Psoas muscle (tissue), 8 donors: ENCODE measurements around the gene EGFLAM. TPM values are rescaled to one million over a fixed set of nuclear protein-coding genes. Genes with fewer than 3 reads are reported as not detected.
"Not testable (repeated sequence)": the region's sequence is repeated elsewhere in the genome, so short reads cannot be mapped to it uniquely, and the experiment has no call there.

Source experiments
- ATAC-seq, 4 donors: fragments of 200-7000 bp; cut with Tn5 transposase; one replicate each; pipeline ENCODE4 v1.9.1; 2020; ENCODE audit warnings: moderate library complexity in 3 of 4, mild to moderate bottlenecking in 2 of 4
- DNase-seq, 2 donors: peaks; one replicate each; pipeline ENCODE4 v3.0.0-alpha.2; 2020
- H3K27ac ChIP-seq: fragments of 200-600 bp; one replicate; pipeline ENCODE4 v1.8.0; 2022
- H3K27me3 ChIP-seq, 3 donors: fragments of 200-600 bp in 1 of 3; one replicate each; pipeline versions ENCODE4 v1.6.1 to v1.8.0; 2013 to 2022; ENCODE audit warnings: low read length in 2 of 3, mild to moderate bottlenecking in 2 of 3, moderate library complexity in 1 of 3; ENCODE audit not compliant: insufficient read depth in 3 of 3
- H3K36me3 ChIP-seq, 2 donors: fragments of 200-600 bp in 1 of 2; one replicate each; pipeline versions ENCODE4 v1.6.1 to v1.8.0; 2013 to 2022; ENCODE audit warnings: low read depth in 1 of 2, mild to moderate bottlenecking in 1 of 2, moderate library complexity in 1 of 2; ENCODE audit not compliant: insufficient read depth in 1 of 2
- H3K4me1 ChIP-seq: fragments of 200-600 bp; one replicate; pipeline ENCODE4 v1.8.0; 2022
- H3K4me3 ChIP-seq: fragments of 200-600 bp; one replicate; pipeline ENCODE4 v1.8.0; 2022; ENCODE audit warnings: mild to moderate bottlenecking
- H3K9me3 ChIP-seq: fragments of 200-600 bp; one replicate; pipeline ENCODE4 v1.8.0; 2022
- WGBS, 3 donors: extraction: QIAGEN DNeasy Blood & Tissue Kit; methylation state at CpG; one replicate each; pipeline versions ENCODE4 v1.1.6 to v1.1.7; 2013; 5-methylcytosine and 5-hydroxymethylcytosine counted together
- intact Hi-C, 2 donors: fragments of 100-400 bp; cut with DNase I; formaldehyde crosslinking; loops; one replicate each; pipeline versions ENCODE4 v1.11.0 to v1.14.2; 2022
- polyA plus RNA-seq, 3 donors: library from polyadenylated mRNA; stranded (reverse); fragments of 200-250 nt; gene quantifications; one replicate each; pipeline ENCODE4 v1.2.3, GENCODE V29; 2013
- total RNA-seq, 4 donors: library from RNA; stranded (reverse); fragmentation: NEBNext Ultra II Directional in 2 of 4; extraction: Animal tissue kit (Norgen Biotek cat#: 25700) in 2 of 4; gene quantifications; one replicate each; pipeline versions ENCODE4 v1.2.1 to v1.2.4, GENCODE V29; 2021 to 2023
- TF ChIP-seq, protein P1 (sequence below): fragments of 200-600 bp; IDR thresholded peaks from one replicate; pipeline ENCODE4 v1.8.0; 2022; ENCODE audit warnings: antibody characterized with exemption
- donor health status: healthy with polysubstance abuse.
- donor health status: DM: no; HTN: no; CAD: no; lungs with moderate emphysema.
- donor health status: Bipolar disorder and iron deficiency.
- donor health status: healthy.
- donor health status: DM: yes; HTN: yes; CAD: no.
- donor health status: DM: no; HTN: no; CAD: no.
- donor health status: DM: no; HTN: no; CAD: no.
- donor health status: DM: yes; HTN: yes; CAD: no.

The EGFLAM gene
- total and polyA plus RNA-seq, 7 donors, result 16.0 to 53.8 (median 35.3) TPM

DNA sequence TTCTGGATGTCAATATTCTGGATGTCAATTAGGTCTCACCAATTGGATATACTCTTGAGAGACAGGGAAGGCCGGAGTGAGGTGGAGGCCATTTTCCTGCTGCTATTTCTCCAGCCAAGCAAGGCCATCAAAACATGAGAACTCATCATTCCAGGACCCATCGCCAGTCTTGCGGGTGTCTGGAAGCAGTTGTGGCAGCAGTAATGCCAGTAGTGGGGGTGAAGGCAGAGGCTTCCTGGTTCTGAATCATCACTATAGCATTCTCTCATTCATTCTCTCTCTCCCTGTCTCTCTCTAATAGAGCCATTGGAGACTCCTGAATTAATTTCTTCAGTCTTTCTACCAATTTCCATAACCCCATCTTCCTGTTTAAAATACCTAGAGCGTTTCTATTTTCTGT, 71.8 kb downstream of the EGFLAM start:
- intact Hi-C loops, result no loop called here
- Histone ChIP-seq H3K4me3 (no peak overlapping the region), H3K4me1 (no peaks in the 10 kb centered on the region), H3K27me3 (no peaks in the 10 kb centered on the region), H3K9me3 (no peaks in the 10 kb centered on the region), H3K36me3 (no peaks in the 10 kb centered on the region), H3K27ac (no peak overlapping the region)
- ATAC-seq, result no peak
- no peak for DNase-seq
- TF ChIP-seq, protein P1, sequence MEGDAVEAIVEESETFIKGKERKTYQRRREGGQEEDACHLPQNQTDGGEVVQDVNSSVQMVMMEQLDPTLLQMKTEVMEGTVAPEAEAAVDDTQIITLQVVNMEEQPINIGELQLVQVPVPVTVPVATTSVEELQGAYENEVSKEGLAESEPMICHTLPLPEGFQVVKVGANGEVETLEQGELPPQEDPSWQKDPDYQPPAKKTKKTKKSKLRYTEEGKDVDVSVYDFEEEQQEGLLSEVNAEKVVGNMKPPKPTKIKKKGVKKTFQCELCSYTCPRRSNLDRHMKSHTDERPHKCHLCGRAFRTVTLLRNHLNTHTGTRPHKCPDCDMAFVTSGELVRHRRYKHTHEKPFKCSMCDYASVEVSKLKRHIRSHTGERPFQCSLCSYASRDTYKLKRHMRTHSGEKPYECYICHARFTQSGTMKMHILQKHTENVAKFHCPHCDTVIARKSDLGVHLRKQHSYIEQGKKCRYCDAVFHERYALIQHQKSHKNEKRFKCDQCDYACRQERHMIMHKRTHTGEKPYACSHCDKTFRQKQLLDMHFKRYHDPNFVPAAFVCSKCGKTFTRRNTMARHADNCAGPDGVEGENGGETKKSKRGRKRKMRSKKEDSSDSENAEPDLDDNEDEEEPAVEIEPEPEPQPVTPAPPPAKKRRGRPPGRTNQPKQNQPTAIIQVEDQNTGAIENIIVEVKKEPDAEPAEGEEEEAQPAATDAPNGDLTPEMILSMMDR, result no peak
- 83 to 92% (median 89%) methylated on average over 4 of the region's 4 CpGs for WGBS, 3 donors

DNA sequence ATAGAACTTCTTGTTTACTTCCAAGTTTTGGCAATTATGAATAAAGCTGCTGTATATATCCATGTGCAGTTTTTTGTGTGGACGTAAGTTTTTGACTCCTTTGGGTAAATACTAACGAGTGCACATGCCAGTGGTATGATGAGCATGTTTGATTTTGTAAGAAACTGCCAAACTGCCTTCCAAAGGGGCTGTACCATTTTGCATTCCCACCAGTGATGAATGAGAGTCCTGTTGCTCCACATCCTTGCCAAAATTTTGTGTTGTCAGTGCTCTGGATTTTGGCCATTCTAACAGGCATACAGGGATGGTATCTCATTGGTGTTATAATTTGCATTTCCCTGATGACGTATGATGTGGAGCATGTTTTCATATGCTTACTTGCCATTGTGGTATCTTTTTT, 73.5 kb downstream of the EGFLAM start:
- 48 to 61% (median 51%) methylated on average over 3 of the region's 3 CpGs for WGBS, 3 donors
- TF ChIP-seq, protein P1, result no peak
- ATAC-seq (no peak), DNase-seq (no peak)
- Histone ChIP-seq H3K4me3 (no peak overlapping the region), H3K4me1 (no peaks in the 10 kb centered on the region), H3K27me3 (no peaks in the 10 kb centered on the region), H3K27ac (no peak overlapping the region), H3K36me3 (no peaks in the 10 kb centered on the region), H3K9me3 (no peaks in the 10 kb centered on the region)
- intact Hi-C loops, result no loop called here

DNA sequence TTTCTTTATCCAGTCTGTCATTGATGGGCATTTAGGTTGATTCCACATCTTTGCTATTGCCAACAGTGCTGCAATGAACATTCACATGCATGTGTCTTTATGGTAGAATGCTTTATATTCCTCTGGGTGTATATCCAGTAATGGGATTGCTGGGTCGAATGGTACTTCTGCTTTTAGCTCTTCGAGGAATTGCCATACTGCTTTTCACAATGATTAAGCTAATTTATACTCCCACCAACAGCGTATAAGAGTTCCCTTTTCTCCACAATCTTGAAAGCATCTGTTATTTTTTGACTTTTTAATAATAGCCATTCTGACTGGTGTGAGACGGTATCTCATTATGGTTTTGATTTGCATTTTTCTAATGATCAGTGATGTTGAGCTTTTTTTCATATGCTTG, 74.8 kb downstream of the EGFLAM start:
- ATAC-seq, intact Hi-C loops, H3K4me3 ChIP-seq, H3K4me1 ChIP-seq, H3K27ac ChIP-seq, H3K36me3 ChIP-seq, DNase-seq, H3K9me3 ChIP-seq, H3K27me3 ChIP-seq: not testable (repeated sequence)
- 71 to 83% (median 81%) methylated on average over 4 of the region's 4 CpGs for WGBS, 3 donors

DNA sequence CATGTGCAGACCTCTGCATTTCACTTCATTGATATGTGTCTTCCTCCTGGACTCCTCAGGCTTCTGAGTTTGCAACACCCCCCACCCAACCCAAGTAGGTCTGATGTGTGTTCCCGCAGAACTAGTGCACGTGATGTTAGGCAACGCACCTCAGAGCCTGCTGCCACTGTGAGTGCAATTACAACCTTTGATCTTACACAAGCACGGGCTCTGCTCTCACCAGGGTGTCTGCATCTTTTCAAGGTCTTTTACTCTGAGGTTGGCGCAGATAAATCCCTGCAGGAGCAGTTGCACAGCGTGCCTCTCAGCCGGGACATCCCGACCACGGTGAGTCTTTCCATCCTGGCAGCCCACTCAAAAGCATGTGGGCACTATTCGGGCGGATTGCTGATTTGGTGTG, 80.1 kb downstream of the EGFLAM start:
- no peaks in the 10 kb centered on the region for H3K9me3 ChIP-seq
- H3K4me1 ChIP-seq, result no peaks in the 10 kb centered on the region
- no peak for ATAC-seq
- H3K27ac ChIP-seq, result no peak overlapping the region
- intact Hi-C loops, result no loop called here
- H3K27me3 ChIP-seq, result no peaks in the 10 kb centered on the region
- WGBS, 3 donors, result 53 to 61% (median 58%) methylated on average over 11 of the region's 11 CpGs
- DNase-seq, result no peak
- TF ChIP-seq, protein P1, result no peak
- H3K4me3 ChIP-seq, result no peak overlapping the region
- no peaks in the 10 kb centered on the region for H3K36me3 ChIP-seq

DNA sequence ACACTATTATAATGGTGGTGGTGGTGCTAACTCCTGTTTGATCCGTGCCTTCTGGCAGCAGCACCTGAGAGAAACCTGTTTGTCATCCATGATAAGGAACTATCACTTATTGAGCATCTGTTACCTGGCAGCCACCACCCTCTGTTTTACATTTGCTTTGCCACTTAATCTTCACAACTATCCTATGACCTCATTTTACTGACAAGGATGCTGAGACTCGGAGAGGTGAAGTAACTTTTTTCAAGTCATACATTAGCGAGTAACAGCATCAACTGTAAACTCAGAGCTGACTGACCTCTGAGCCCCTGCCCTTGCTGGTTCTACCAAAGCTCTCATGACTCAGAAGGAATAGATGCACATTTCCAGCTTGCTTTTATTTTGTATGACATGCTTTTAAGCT, 81.1 kb downstream of the EGFLAM start:
- Histone ChIP-seq H3K9me3 (no peaks in the 10 kb centered on the region), H3K27me3 (no peaks in the 10 kb centered on the region), H3K4me3 (no peak overlapping the region), H3K27ac (no peak overlapping the region), H3K4me1 (no peaks in the 10 kb centered on the region), H3K36me3 (no peaks in the 10 kb centered on the region)
- ATAC-seq, result no peak
- DNase-seq, result no peak
- intact Hi-C loops, result no loop called here
- WGBS, 3 donors, result 64 to 70% (median 68%) methylated on average over 3 of the region's 3 CpGs
- TF ChIP-seq, protein P1, result no peak
